Effector memory CD8-positive, alpha-beta T cell (primary cell): ENCODE data around the gene LST1.

Source experiments
- ATAC-seq: fragments of 150-1000 bp; cut with Tn5 transposase; replicated peaks from 2 replicates; pipeline ENCODE4 v1.10.0; 2021; ENCODE audit warnings: mild to moderate bottlenecking, moderate library complexity
- DNase-seq, 3 experiments: peaks; one replicate each; pipeline ENCODE4 v3.0.0; 2021
- H3K27ac Mint-ChIP-seq, 2 donors: one replicate each; pipeline ENCODE4 v1.8.0; 2022; ENCODE audit warnings: mild to moderate bottlenecking in 2 of 2, mixed read lengths in 2 of 2, moderate library complexity in 2 of 2
- H3K27me3 Mint-ChIP-seq, 2 donors: one replicate each; pipeline ENCODE4 v1.8.0; 2022; ENCODE audit warnings: mixed read lengths in 2 of 2
- H3K36me3 Mint-ChIP-seq: one replicate; pipeline ENCODE4 v1.8.0; 2022; ENCODE audit warnings: mild to moderate bottlenecking, moderate library complexity, mixed read lengths; ENCODE audit not compliant: insufficient read depth
- H3K4me1 Mint-ChIP-seq, 2 donors: one replicate each; pipeline ENCODE4 v1.8.0; 2022; ENCODE audit warnings: low read depth in 2 of 2, mixed read lengths in 2 of 2
- H3K4me3 Mint-ChIP-seq, 2 donors: one replicate each; pipeline ENCODE4 v1.8.0; 2022; ENCODE audit warnings: mild to moderate bottlenecking in 2 of 2, mixed read lengths in 2 of 2, moderate library complexity in 2 of 2
- H3K9me3 Mint-ChIP-seq, 2 donors: one replicate each; pipeline ENCODE4 v1.8.0; 2022; ENCODE audit warnings: mixed read lengths in 2 of 2

Gene LST1

GRCh38 chr6:31609519-31610406 lies 23.7 kb downstream of the LST1 start:
- Mint-ChIP-seq H3K27me3 (no peaks in the 10 kb centered on the region), H3K36me3 (peaks cover 4% of the 10 kb centered on the region), H3K9me3 (no peaks in the 10 kb centered on the region), H3K4me1 (no peaks in the 10 kb centered on the region), H3K27ac (no peak overlapping the region), H3K4me3 (no peak overlapping the region)
- DNase-seq, result no peak
- ATAC-seq, result no peak

DNA sequence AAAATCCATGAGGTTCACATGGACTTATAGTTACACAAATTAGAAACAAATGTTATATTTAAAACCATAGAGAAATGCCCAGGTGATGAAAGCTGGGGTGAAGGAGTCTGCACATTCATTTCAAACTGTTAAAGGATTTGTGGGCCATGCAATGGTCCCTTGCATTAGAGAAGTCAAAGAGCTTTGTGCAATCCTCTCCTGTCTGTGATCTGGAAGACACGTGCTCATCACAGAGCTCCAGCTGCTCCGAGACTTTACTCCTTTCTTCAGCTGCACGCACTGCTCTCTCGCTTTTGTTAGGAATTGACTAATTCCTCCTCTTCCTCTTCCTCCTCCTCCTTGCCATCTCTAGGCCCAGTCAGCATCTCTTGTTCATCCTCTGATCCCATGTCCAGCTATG lies 24.9 kb downstream of the LST1 start:
- H3K27me3 Mint-ChIP-seq, result no peaks in the 10 kb centered on the region
- H3K27ac Mint-ChIP-seq, result no peak overlapping the region
- no peaks in the 10 kb centered on the region for H3K9me3 Mint-ChIP-seq
- peaks cover 4% of the 10 kb centered on the region for H3K36me3 Mint-ChIP-seq
- peaks cover 0 to 3% of the 10 kb centered on the region in 2 donors for H3K4me1 Mint-ChIP-seq
- DNase-seq (no peak), ATAC-seq (no peak)
- no peak overlapping the region for H3K4me3 Mint-ChIP-seq

DNA sequence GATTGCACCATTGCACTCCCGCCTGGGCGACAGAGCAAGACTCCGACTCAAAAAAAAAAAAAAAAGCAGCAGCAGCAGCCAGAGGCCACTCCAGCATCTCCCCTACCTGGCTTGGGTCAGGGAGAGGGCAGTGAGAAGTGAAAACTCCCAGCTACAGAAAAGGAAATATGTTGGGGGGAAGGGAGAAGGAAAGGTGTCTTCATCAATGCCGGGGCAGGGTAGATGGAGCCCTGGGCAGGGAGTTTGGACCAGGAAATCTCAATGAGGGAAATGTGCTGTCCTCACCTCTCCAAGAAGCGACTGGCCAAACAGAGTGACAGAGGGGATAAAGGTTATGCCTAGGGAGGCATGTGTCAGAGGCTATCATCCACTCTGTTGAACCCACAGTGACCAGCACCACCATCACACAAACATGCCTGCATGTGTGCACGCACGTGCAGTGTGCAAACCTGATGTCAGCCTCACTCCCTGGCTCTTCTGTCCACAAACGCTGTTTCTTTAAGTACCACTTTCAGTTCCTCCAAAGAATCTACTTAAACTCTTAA lies 28.1 kb downstream of the LST1 start:
- H3K4me1 Mint-ChIP-seq, result peaks cover 3% of the 10 kb centered on the region in 2 donors
- peaks cover 11% of the 10 kb centered on the region for H3K36me3 Mint-ChIP-seq
- H3K27me3 Mint-ChIP-seq, result no peaks in the 10 kb centered on the region
- H3K27ac Mint-ChIP-seq, result no peak overlapping the region
- DNase-seq, result no peak
- H3K9me3 Mint-ChIP-seq, result no peaks in the 10 kb centered on the region
- ATAC-seq, result no peak
- no peak overlapping the region for H3K4me3 Mint-ChIP-seq

GRCh38 chr6:31614684-31615578 lies 28.9 kb downstream of the LST1 start, which contains the start of gene AIF1:
TSS of gene AIF1 (plus strand) at chr6:31615234. CDS start at chr6:31615330, 96 bp downstream.
- H3K27me3 Mint-ChIP-seq, result no peaks in the 10 kb centered on the region
- no peaks in the 10 kb centered on the region for H3K9me3 Mint-ChIP-seq
- peak within 1 kb of the TSS; percentile 1 to 53 for H3K4me3 Mint-ChIP-seq
- no peak for DNase-seq
- peaks cover 9% of the 10 kb centered on the region for H3K36me3 Mint-ChIP-seq
- H3K27ac Mint-ChIP-seq, result peak within 1 kb of the TSS; percentile 20 to 35
- H3K4me1 Mint-ChIP-seq, result peaks cover 3% of the 10 kb centered on the region in 2 donors
- no peak for ATAC-seq

DNA sequence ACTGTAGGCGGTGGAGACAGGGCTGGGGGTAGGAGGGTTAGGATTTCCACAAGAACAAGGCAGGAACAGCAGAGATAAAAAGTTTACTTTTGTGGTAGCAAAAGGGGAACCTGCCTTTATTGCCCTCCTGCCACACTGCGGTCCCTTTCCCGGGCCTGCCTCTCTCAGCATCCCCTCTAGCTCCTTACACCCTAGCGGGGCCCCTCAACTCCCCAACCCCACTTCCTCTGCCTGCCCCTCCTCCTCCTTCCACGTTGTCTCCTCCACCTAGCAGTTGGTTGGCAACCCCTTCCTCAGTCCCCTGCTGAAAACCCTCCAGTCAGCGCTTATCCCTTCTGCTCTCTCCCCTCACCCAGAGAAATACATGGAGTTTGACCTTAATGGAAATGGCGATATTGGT lies 29.7 kb downstream of the LST1 start:
- peak overlapping the region; percentile 3 to 35 for H3K27ac Mint-ChIP-seq
- H3K9me3 Mint-ChIP-seq, result no peaks in the 10 kb centered on the region
- no peak for ATAC-seq
- H3K4me3 Mint-ChIP-seq, result peak overlapping the region; percentile 1 to 31
- no peak for DNase-seq
- peaks cover 16% of the 10 kb centered on the region for H3K36me3 Mint-ChIP-seq
- H3K27me3 Mint-ChIP-seq, result no peaks in the 10 kb centered on the region
- H3K4me1 Mint-ChIP-seq, result peaks cover 3% of the 10 kb centered on the region in 2 donors

- ATAC-seq (no peak), DNase-seq (no peak)
- H3K9me3 Mint-ChIP-seq, result no peaks in the 10 kb centered on the region
- H3K4me1 Mint-ChIP-seq, result peaks cover 12 to 13% of the 10 kb centered on the region in 2 donors
- peaks cover 24% of the 10 kb centered on the region for H3K36me3 Mint-ChIP-seq
- H3K27ac Mint-ChIP-seq, result no peak overlapping the region
- no peak overlapping the region for H3K4me3 Mint-ChIP-seq
- no peaks in the 10 kb centered on the region for H3K27me3 Mint-ChIP-seq
Observed at GRCh38 chr6:31617010-31617409, 30.9 kb downstream of the LST1 start.

DNA sequence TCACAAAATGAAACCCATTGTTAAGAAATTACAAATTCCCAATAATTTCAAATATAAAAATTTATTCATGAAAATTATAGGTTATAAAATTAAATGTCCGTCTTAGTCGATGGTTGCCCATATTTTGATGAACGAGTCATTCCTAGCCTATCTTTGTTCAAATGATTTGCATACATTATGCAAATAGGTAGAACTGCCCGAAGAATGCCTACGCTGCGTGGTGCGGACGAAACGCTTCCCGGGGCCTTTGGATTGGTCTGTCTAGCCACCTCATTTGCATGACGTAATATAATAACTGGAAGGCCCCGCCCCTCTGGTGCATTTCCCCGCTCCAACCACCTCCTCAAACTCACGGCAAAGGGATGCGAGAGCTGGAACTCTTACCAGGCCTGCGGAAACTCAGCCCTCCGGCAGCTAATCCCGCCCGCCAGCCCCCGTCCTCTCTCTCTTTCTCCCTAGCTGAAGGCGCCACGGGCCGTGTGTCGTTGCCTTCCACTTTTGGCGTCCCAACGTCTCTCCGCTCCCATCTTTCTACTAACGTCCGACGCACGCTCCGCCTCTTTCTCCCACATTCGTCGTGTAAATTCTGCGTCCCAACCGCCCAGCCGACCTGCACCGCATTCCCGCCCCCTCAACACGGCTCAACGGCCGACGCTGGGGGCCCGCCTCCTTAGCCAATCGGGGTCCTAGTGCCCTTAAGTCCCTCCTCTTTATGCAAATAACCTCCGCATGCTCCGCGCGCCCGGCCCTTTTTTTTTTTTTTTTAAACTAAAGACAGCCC lies 33.9 kb downstream of the LST1 start:
- H3K9me3 Mint-ChIP-seq, result no peaks in the 10 kb centered on the region
- DNase-seq (peak; percentile 91 to 94 (median 93)), ATAC-seq (peak; percentile 84)
- H3K4me3 Mint-ChIP-seq, result peak overlapping the region; percentile 76 to 85
- peaks cover 45% of the 10 kb centered on the region for H3K36me3 Mint-ChIP-seq
- H3K27ac Mint-ChIP-seq, result peak overlapping the region; percentile 90 to 92
- H3K4me1 Mint-ChIP-seq, result peaks cover 18 to 23% of the 10 kb centered on the region in 2 donors
- no peaks in the 10 kb centered on the region for H3K27me3 Mint-ChIP-seq

- Mint-ChIP-seq H3K4me1 (peaks cover 18 to 23% of the 10 kb centered on the region in 2 donors), H3K27ac (peak within 1 kb of the TSS; percentile 90 to 92), H3K4me3 (peak within 1 kb of the TSS; percentile 76 to 85), H3K9me3 (no peaks in the 10 kb centered on the region), H3K27me3 (no peaks in the 10 kb centered on the region), H3K36me3 (peaks cover 53% of the 10 kb centered on the region)
- no peak for ATAC-seq
- no peak for DNase-seq
Observed at GRCh38 chr6:31620586-31621319, 34.7 kb downstream of the LST1 start, which contains the start of gene PRRC2A. TSS of gene PRRC2A (plus strand) at chr6:31620715. CDS start at chr6:31622790, 2,075 bp downstream.

GRCh38 chr6:31621320-31621939 lies 35.4 kb downstream of the LST1 start:
- H3K27ac Mint-ChIP-seq, result peak overlapping the region; percentile 90 to 92
- DNase-seq (no peak), ATAC-seq (no peak)
- no peaks in the 10 kb centered on the region for H3K27me3 Mint-ChIP-seq
- H3K4me3 Mint-ChIP-seq, result peak overlapping the region; percentile 73 to 85
- H3K36me3 Mint-ChIP-seq, result peaks cover 60% of the 10 kb centered on the region
- peaks cover 18 to 26% of the 10 kb centered on the region in 2 donors for H3K4me1 Mint-ChIP-seq
- no peaks in the 10 kb centered on the region for H3K9me3 Mint-ChIP-seq

- Mint-ChIP-seq H3K9me3 (no peaks in the 10 kb centered on the region), H3K36me3 (peaks cover 65% of the 10 kb centered on the region), H3K4me3 (peak overlapping the region; percentile 73 to 85), H3K4me1 (peaks cover 18 to 24% of the 10 kb centered on the region in 2 donors), H3K27me3 (no peaks in the 10 kb centered on the region), H3K27ac (peak overlapping the region; percentile 90 to 92)
- DNase-seq (no peak), ATAC-seq (no peak)
Observed at GRCh38 chr6:31621991-31622390, 35.9 kb downstream of the LST1 start.

DNA sequence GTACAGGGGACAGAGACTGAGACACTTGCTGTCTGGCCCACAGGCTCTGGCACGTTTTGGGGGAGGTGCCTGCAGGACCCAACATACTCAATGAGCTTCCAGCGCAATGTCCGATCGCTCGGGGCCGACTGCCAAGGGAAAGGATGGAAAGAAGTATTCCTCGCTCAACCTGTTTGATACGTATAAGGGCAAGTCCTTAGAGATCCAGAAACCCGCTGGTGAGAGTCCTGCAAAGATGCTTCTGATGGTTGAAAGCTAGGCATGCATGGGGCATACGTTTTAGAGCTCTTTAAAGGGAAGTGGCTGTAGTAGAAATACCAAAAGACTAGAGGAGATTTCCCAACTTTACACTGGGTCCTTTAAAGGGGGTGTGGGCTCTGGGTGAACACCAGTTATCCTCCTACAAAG lies 36.6 kb downstream of the LST1 start:
- peak overlapping the region; percentile 90 to 92 for H3K27ac Mint-ChIP-seq
- no peaks in the 10 kb centered on the region for H3K27me3 Mint-ChIP-seq
- peak overlapping the region in 1 of 2 donors; percentile 85 for H3K4me3 Mint-ChIP-seq
- DNase-seq (no peak), ATAC-seq (no peak)
- H3K9me3 Mint-ChIP-seq, result no peaks in the 10 kb centered on the region
- peaks cover 72% of the 10 kb centered on the region for H3K36me3 Mint-ChIP-seq
- peaks cover 21 to 31% of the 10 kb centered on the region in 2 donors for H3K4me1 Mint-ChIP-seq

GRCh38 chr6:31624070-31624469 lies 38.0 kb downstream of the LST1 start:
- H3K36me3 Mint-ChIP-seq, result peaks cover 76% of the 10 kb centered on the region
- no peaks in the 10 kb centered on the region for H3K9me3 Mint-ChIP-seq
- no peak overlapping the region for H3K4me3 Mint-ChIP-seq
- DNase-seq, result no peak
- no peak for ATAC-seq
- no peaks in the 10 kb centered on the region for H3K27me3 Mint-ChIP-seq
- H3K4me1 Mint-ChIP-seq, result peaks cover 21 to 33% of the 10 kb centered on the region in 2 donors
- H3K27ac Mint-ChIP-seq, result no peak overlapping the region
